DMS114 treated with DMSO at 0.1 percent for 48 hours (cell line): ENCODE results near the gene ENPP7.

Source experiments
- DNase-seq: peaks from one replicate; lab custom pipeline; 2025; ENCODE audit not compliant: unreplicated experiment; lab: John Stamatoyannopoulos, UW

The ENPP7 gene

GRCh38 chr17:79789943-79790804 is 59.4 kb downstream of the ENPP7 start:
- DNase-seq: no peak

DNA sequence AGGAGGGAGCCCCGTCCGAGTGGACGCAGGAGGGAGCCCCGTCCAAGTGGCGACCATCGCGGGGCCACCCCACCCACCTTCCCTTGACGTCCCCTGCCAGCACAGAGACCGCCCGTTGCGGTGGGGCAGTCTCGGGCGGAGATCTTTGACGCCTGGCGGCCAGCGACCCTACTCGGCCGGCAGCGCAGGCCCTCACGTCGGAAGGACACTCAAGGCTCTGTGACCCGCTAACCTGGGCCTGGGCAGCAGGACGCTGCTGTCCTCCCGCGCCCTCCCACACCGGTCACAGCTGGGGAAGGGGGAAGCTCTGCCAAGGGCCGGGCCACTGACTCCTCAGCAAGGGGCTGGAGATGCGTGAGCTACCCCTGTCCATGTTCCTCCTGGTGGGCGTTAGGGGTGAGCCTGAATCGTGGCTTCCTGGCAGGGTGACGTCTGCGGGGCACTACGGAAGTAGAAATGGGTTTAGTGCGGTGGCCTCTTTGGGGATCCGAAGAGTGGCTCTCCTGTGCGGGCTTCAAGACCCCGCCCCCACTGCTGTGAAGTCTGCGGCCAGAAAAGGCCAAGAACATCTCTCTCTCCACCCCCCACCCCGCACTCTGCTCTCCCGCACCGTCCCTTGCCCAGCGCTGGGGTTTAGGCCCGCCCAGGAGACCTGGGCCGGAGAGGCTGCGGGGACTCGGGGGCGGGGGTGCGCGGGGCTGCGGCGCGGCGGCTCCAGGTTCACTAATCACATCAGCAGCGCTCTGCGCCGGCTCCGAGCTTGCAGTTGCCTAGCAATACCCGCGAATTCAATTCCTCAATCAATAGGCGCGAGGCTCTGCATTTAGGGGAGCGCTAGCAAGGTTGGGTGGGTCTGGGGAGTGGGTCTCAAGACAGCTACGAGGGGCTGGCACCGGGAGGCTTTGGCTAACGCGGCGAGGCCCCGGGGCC is 60.3 kb downstream of the ENPP7 start:
- DNase-seq: no peak

- DNase-seq: no peak
These were observed 61.0 kb downstream of the ENPP7 start for GRCh38 chr17:79791735-79792161.
